ENCODE data around the gene HDAC5. TPM values are rescaled to one million over a fixed set of nuclear protein-coding genes. Genes with fewer than 3 reads are reported as not detected.

The HDAC5 gene
- polyA plus RNA-seq, 3 donors from 2014 or later: 12.0 to 28.7 (median 20.3) TPM

DNA sequence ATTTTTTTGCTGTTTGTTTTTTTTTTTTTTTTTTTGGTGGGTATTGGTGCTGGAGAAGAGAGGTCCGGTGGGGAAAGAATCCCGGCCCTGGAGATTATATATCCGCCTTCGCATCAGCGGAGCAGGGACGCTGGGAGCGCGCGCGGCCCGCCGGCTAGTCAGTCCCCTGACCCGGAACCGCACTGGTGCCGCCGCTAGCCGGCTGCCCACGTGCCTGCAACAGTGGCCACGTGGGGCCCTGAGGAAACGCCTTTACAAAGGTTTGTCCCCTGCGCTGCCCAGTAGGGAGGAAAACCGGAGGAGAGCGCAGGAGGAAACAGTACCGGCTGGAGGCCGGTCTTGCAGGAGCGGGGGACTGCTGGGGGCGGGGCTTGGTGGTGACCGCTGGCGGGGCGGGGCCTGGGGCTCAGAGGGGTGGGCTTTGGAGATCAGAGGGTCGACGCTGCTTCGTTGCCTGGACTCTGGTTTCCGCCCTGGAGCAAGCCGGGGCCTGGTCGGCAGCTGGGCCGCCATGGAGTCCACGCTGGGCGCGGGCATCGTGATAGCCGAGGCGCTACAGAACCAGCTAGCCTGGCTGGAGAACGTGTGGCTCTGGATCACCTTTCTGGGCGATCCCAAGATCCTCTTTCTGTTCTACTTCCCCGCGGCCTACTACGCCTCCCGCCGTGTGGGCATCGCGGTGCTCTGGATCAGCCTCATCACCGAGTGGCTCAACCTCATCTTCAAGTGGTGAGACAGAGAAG lies 52.8 kb downstream of the HDAC5 start, which contains the start of gene G6PC3:
Gene G6PC3, plus strand, starts transcription at position 281 of the 743 bp plus-strand sequence. Its CDS starts 231 bp downstream, at position 512.
- peak within 1 kb of the TSS; percentile 91 to 95 (median 94) for H3K27ac Mint-ChIP-seq
- H3K36me3 Mint-ChIP-seq: peaks cover 0 to 5% (median 0%) of the 10 kb centered on the region in 3 donors
- peaks cover 6 to 15% (median 11%) of the 10 kb centered on the region in 3 donors for H3K27me3 Mint-ChIP-seq (ENCODE audit: low read depth in 3 of 3)
- H3K4me1 Mint-ChIP-seq: peaks cover 40 to 46% of the 10 kb centered on the region in 2 donors
- peak within 1 kb of the TSS; percentile 91 to 95 (median 94) for H3K4me3 Mint-ChIP-seq
- DNase-seq: peak; percentile 82 to 86 (median 84)
- H3K9me3 Mint-ChIP-seq: no peaks in the 10 kb centered on the region

DNA sequence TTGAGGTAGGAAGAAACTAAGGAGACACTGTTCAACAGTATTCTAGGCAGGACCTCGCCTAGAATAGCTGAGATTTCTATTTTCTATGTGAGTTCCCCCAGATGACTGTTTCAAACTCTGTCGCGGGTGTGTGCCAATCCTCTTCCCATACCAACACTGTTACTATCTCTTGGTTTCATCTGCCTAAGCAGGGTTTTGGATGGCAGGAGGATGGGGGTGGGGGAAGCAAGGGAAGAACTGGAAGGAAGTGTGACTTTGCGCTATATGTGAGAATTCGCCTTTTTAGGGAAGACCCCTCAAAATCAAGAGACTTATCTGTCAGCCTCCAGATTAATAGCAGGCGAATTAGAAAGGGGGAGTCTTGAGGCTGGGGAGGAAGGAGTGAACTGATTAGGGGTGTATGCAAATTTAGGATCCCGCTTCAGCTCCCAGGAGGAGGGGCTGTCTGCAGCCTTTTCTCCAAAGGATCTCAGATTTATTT lies 53.4 kb downstream of the HDAC5 start:
- Mint-ChIP-seq H3K4me1 (peaks cover 43 to 51% of the 10 kb centered on the region in 2 donors), H3K27ac (peak overlapping the region; percentile 91 to 95 (median 94)), H3K36me3 (no peaks in the 10 kb centered on the region), H3K9me3 (no peaks in the 10 kb centered on the region), H3K27me3 (ENCODE audit: low read depth in 3 of 3) (peaks cover 6 to 15% (median 13%) of the 10 kb centered on the region in 3 donors), H3K4me3 (peak overlapping the region; percentile 91 to 95 (median 94))
- no peak for DNase-seq

DNA sequence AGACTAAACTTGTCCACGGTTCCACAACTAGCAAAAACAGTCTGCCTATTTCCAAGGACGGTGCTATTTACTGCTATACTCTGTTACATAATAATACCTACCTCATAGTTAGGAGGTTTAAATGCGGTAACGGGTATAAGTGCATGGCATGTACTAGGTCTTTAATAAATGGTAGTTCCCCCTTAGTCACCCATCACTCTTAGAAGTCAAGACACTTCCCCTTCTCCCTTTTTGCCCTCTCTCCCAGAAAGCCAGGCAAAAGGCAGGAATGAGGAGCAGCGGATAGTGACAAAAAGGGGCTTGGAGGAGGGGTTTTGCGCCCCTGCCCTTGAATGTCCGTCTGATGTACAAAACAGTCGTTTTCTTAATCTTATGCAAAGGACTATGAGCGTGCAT lies 55.9 kb downstream of the HDAC5 start:
- peaks cover 6 to 15% (median 13%) of the 10 kb centered on the region in 3 donors for H3K27me3 Mint-ChIP-seq (ENCODE audit: low read depth in 3 of 3)
- no peaks in the 10 kb centered on the region for H3K9me3 Mint-ChIP-seq
- peaks cover 0 to 6% (median 0%) of the 10 kb centered on the region in 3 donors for H3K36me3 Mint-ChIP-seq
- DNase-seq: no peak
- peak overlapping the region; percentile 89 to 99 (median 94) for H3K4me3 Mint-ChIP-seq
- H3K4me1 Mint-ChIP-seq: peaks cover 51 to 65% of the 10 kb centered on the region in 2 donors
- H3K27ac Mint-ChIP-seq: peak overlapping the region in 5 of 6 donors; percentile 91 to 99 (median 93)

DNA sequence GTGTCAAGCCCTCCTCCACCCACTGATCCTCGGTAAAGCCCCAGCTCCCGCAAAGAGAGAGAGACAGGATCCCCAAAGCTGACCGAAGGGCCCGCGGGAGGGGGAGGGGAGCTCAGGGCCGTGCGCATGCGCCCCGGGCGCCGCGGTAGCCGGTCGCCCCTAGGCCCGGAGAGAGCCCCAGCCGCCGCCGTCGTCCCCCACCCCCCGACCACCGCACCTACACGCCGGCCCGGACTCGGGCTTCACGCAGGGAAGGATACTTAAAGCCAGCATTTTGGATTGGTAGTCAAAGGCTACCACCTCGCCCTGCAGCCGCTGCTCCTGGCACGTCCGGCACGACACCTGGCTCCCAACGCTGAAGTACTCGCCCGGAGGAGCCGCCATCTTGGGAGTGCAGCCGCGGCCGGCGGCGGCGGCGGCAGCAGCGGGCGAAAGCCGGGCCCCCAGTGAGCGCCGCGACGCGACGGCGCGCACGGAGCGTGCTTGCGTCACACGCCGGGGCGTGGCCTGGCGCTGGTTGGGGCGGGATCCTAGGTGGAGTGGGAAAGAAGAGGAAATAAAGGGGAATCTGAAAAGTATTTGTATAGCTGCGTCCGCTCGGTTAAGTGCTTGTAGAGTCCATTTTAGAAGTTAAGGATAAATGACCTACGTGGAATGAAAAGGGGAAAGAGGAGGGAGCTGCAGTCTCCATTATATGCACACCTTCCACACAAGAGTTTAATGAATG lies 57.1 kb downstream of the HDAC5 start, which contains the start of gene LSM12:
Gene LSM12, minus strand, starts transcription at position 468 of the 727 bp plus-strand sequence. Its CDS starts 84 bp downstream, at position 384.
- Mint-ChIP-seq H3K36me3 (peaks cover 0 to 12% (median 2%) of the 10 kb centered on the region in 3 donors), H3K4me3 (peak within 1 kb of the TSS; percentile 89 to 99 (median 94)), H3K4me1 (peaks cover 51 to 59% of the 10 kb centered on the region in 2 donors), H3K27ac (peak within 1 kb of the TSS; percentile 91 to 99 (median 96)), H3K27me3 (ENCODE audit: low read depth in 3 of 3) (peaks cover 6 to 15% (median 13%) of the 10 kb centered on the region in 3 donors), H3K9me3 (no peaks in the 10 kb centered on the region)
- DNase-seq: peak; percentile 88 to 89 (median 89)

DNA sequence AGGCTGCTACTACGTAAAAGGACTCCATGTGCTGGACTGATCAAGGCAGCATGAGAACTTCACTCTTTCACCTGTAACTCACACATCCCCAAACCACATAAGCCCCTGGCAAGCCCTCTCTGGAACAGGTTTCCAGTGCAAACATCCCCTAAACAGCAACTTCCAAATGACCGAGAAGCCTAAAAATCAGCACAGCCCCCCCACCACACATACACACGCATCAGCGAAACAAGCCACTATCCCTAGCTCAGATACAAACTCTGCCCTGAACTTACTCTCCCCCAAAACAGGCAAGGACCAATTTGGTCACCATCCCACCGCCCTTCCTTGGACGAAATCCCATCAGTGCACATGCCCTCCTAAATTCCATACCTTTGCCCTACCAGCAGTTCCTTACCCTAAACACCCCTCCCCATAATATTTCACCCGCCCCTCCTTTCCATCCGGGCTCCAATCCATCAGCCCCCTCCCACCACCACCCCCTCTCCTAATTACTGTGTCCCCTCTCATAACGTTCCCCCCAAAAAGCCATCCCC lies 57.7 kb downstream of the HDAC5 start:
- peaks cover 6 to 12% (median 9%) of the 10 kb centered on the region in 3 donors for H3K27me3 Mint-ChIP-seq (ENCODE audit: low read depth in 3 of 3)
- no peaks in the 10 kb centered on the region for H3K9me3 Mint-ChIP-seq
- peak overlapping the region; percentile 91 to 98 (median 96) for H3K27ac Mint-ChIP-seq
- H3K4me1 Mint-ChIP-seq: peaks cover 45 to 57% of the 10 kb centered on the region in 2 donors
- H3K36me3 Mint-ChIP-seq: peaks cover 0 to 12% (median 3%) of the 10 kb centered on the region in 3 donors
- peak overlapping the region; percentile 89 to 99 (median 94) for H3K4me3 Mint-ChIP-seq
- peak; percentile 9 to 10 (median 9) for DNase-seq

DNA sequence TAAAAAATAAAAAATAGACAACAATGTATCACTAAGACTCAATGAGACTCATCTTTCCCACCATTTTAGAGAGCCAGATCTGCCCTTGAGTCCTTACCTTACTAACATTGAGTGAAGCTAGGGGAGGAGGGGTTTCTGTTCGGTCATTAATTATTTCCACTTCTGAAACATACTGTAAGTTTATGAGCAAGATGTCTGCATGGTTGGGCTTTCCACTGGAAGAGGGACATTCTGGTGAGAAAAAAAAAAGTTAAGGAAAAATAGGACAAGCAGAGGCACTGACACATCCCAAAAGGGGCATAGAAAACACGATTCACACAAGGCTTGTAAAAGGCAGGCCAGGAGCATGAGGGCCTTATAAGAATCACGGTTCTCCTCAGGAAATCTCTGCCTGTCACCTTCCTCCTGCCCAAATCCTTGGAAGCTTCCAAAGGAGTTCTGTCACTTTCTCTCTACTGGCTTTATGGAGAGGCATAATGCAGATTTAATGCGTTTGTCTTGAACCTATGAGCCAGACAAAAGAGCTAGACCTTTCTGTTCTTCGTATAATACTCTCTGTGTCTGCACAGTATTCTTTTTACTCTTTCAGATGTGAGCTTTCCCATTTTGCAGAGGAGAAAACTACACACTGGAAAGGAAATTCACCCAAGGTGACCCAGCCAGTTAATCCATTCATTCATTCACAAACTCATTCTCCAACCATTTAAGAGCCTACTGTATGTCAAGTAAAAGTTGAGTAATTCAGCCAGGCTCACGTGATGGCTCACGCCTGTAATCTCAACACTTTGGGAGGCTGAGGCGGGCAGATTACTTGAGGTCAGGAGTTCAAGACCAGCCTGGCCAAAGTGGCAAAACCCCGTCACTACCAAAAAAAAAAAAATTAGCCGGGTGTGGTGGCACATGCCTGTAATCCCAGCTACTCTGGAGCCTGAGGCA lies 59.5 kb downstream of the HDAC5 start:
- peak overlapping the region in 3 of 5 donors; percentile 11 to 31 (median 14) for H3K4me3 Mint-ChIP-seq
- peak overlapping the region in 4 of 6 donors; percentile 47 to 87 (median 68) for H3K27ac Mint-ChIP-seq
- peaks cover 4 to 11% (median 5%) of the 10 kb centered on the region in 3 donors for H3K27me3 Mint-ChIP-seq (ENCODE audit: low read depth in 3 of 3)
- H3K36me3 Mint-ChIP-seq: peaks cover 0 to 14% (median 3%) of the 10 kb centered on the region in 3 donors
- peaks cover 49 to 63% of the 10 kb centered on the region in 2 donors for H3K4me1 Mint-ChIP-seq
- no peak for DNase-seq
- no peaks in the 10 kb centered on the region for H3K9me3 Mint-ChIP-seq

DNA sequence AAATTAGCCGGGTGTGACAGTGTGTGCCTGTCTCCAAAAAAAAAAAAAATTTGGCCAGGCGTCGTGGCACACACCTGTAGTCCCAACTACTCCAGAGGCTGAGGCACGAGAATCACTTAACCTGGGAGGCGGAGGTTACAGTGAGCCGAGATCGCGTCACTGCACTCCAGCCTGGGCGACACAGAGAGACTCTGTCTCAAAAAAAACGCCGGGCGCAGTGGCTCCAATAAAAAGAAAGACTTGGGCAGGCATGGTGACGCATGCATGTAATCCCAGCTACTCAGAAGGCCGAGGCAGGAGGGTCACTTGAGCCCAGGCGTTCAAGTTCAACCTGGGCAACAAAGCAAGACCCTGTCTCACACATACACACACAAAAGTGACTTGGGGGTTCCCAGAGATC lies 60.6 kb downstream of the HDAC5 start:
- Mint-ChIP-seq H3K4me1 (peaks cover 47 to 60% of the 10 kb centered on the region in 2 donors), H3K36me3 (peaks cover 0 to 16% (median 3%) of the 10 kb centered on the region in 3 donors), H3K27me3 (ENCODE audit: low read depth in 3 of 3) (peaks cover 4 to 11% (median 6%) of the 10 kb centered on the region in 3 donors), H3K4me3 (no peak overlapping the region), H3K9me3 (no peaks in the 10 kb centered on the region), H3K27ac (peak overlapping the region in 1 of 6 donors; percentile 80)
- no peak for DNase-seq

DNA sequence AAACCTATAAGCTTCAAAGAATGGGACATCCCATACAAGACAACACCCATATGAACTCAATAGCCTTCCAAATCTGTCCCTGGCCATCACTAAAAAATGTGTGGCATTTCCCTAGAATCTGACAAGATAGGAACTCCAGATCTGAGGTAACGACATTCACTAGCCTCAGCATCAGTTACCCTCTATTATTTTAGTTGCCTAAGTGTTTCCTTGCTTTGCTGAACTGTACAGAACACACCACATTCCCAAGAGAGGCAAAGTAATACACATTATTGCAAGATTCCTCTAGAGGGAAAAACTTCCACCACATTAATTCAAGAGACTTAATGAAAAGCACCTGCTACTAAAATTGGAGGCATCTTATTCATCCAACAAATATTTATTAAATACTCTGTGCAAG lies 62.0 kb downstream of the HDAC5 start:
- no peak overlapping the region for H3K27ac Mint-ChIP-seq
- peaks cover 40 to 53% of the 10 kb centered on the region in 2 donors for H3K4me1 Mint-ChIP-seq
- H3K9me3 Mint-ChIP-seq: no peaks in the 10 kb centered on the region
- peaks cover 2 to 8% (median 6%) of the 10 kb centered on the region in 3 donors for H3K27me3 Mint-ChIP-seq (ENCODE audit: low read depth in 3 of 3)
- no peak overlapping the region for H3K4me3 Mint-ChIP-seq
- DNase-seq: no peak
- H3K36me3 Mint-ChIP-seq: peaks cover 0 to 16% (median 3%) of the 10 kb centered on the region in 3 donors

DNA sequence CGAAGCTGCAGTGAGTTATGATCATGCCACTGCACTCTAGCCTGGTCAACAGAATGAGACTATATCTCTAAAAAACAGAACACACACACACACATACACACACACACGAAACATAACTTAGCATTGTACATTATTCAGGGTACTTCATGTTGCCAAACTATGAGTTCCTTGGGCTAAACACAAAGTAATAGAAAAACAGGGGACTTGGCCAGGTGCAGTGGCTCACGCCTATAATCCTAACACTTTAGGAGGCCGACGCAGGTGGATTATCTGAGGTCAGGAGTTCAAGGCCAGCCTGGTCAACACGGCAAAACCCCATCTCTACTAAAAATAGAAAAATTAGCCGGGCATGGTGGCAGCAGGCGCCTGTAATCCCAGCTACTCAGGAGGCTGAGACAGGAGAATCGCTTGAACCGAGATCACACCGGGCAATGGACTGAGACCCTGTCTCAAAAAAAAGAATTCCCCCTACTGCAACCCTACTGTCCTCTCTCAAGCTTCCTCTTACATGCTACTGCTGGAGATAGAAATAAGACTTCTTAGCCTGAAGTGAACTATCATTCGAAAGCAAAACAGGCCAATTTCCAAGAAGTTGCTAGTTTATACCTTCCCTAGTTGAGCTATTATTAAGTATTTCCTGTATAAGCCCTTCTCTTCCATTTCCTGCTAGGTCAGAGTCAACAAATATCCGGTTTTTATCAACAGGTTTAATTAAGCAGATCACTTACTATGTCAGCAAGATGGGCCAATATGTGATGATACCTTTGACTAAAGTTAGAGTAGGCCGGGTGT lies 64.1 kb downstream of the HDAC5 start:
- DNase-seq: no peak
- peaks cover 0 to 16% (median 3%) of the 10 kb centered on the region in 3 donors for H3K36me3 Mint-ChIP-seq
- H3K27ac Mint-ChIP-seq: peak overlapping the region in 1 of 6 donors; percentile 25
- H3K4me3 Mint-ChIP-seq: no peak overlapping the region
- peaks cover 0 to 2% (median 2%) of the 10 kb centered on the region in 3 donors for H3K27me3 Mint-ChIP-seq (ENCODE audit: low read depth in 3 of 3)
- H3K9me3 Mint-ChIP-seq: no peaks in the 10 kb centered on the region
- peaks cover 32 to 43% of the 10 kb centered on the region in 2 donors for H3K4me1 Mint-ChIP-seq

DNA sequence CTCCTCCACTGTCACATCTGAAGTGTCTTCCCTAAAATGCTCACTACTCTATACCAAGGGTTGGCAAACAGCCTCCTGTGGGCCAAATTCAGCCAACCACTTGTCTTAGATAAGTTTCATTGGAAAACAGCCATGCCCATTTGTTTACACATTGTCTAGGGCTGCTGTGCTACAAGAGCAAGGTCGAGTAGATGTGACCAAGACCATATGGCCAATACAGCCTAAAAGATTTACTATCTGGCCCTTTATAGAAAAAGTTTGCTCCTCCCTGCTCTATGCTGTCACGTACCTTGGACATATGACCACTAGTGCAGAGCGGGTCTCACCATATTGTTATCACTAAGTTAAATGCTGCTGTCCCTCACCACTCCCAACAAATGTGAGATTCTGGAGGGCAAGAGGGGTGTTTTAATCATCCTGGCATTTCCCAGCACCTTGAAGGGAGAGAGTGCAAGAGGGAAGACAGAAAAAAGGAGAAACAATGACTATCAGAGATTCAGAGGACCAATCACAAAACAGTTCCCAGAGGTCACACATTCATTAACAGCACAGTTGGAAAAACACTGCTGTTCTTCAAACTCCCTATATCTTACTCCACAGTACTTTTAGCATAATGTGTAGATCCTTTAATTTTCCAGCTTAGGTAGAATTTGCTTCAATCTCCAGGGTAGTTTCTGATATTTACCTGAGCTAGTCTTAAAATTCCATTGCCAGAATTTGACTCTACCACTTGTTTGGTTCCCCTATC lies 70.1 kb downstream of the HDAC5 start:
- H3K9me3 Mint-ChIP-seq: no peaks in the 10 kb centered on the region
- H3K27ac Mint-ChIP-seq: peak overlapping the region in 4 of 6 donors; percentile 6 to 34 (median 9)
- peaks cover 7 to 15% (median 14%) of the 10 kb centered on the region in 3 donors for H3K36me3 Mint-ChIP-seq
- DNase-seq: no peak
- H3K27me3 Mint-ChIP-seq (ENCODE audit: low read depth in 3 of 3): peaks cover 0 to 2% (median 0%) of the 10 kb centered on the region in 3 donors
- peaks cover 6 to 23% of the 10 kb centered on the region in 2 donors for H3K4me1 Mint-ChIP-seq
- H3K4me3 Mint-ChIP-seq: no peak overlapping the region

DNA sequence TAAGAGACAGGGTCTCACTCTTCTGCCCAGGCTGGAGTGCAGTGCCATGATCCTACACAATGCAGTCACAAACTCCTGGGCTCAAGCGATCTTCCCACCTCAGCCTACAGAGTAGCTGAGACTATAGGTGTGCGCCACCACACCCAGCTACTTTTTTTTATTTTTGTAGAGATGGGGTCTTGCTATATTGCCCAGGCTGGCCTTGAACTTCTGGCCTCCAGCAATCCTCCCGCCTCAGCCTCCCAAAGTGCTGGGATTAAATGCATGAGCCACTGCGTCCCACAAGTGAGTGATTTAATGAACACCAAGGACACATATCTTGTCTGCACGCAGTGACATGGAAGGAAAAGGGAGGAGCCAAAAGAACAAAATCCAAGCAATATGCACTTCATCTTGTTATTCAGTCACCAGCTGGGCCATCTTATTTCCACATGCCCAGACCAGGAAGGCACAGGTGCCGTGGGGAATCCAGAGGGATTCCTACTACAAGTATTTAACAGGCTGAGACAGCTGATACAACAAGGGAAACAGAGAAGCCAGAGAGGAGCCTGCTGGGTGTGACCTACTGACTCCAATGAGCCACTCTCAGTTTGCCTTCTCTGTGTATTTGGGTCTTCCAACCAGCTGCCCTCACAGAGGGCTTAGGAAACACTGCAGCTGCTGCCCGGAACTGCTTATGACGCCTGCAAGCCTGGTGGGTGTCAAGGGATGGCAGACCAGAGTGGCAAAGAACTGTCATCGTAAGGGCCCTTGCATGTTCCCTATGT lies 74.0 kb downstream of the HDAC5 start:
- H3K36me3 Mint-ChIP-seq: peaks cover 12 to 19% (median 18%) of the 10 kb centered on the region in 3 donors
- DNase-seq: no peak
- H3K9me3 Mint-ChIP-seq: no peaks in the 10 kb centered on the region
- no peak overlapping the region for H3K4me3 Mint-ChIP-seq
- no peaks in the 10 kb centered on the region for H3K27me3 Mint-ChIP-seq (ENCODE audit: low read depth in 3 of 3)
- peaks cover 10 to 36% of the 10 kb centered on the region in 2 donors for H3K4me1 Mint-ChIP-seq
- H3K27ac Mint-ChIP-seq: no peak overlapping the region

Measured in immature natural killer cell (primary cell).